Neural progenitor cell (in vitro differentiated cells): Measurements from ENCODE around the gene TCF4.

ENCODE experiments used
- CTCF ChIP-seq: fragments of 200-600 bp; sonication (generic); IDR thresholded peaks from 2 replicates; pipeline ENCODE4 v1.5.1; 2017; ENCODE audit warnings: antibody characterized with exemption, mild to moderate bottlenecking
- EZH2 ChIP-seq: fragments of 200-600 bp; sonication (generic); IDR thresholded peaks from 2 replicates; pipeline ENCODE4 v1.6.1; 2017; ENCODE audit warnings: antibody characterized with exemption, mild to moderate bottlenecking, moderate library complexity
- EZH2phosphoT487 ChIP-seq: fragments of 200-600 bp; sonication (generic); IDR thresholded peaks from 2 replicates; pipeline ENCODE4 v1.6.1; 2017; ENCODE audit warnings: antibody characterized with exemption

- TF ChIP-seq CTCF (no peak), EZH2phosphoT487 (no peak), EZH2 (no peak)
These were observed 298.9 kb downstream of the TCF4 start for GRCh38 chr18:55289048-55289447.
